Heart left ventricle (tissue), 13 donors: ENCODE results near the gene MYL11.

Experiments used
- CTCF ChIP-seq, 12 donors: fragments of 200-600 bp; sonication (generic) in 4 of 12; IDR thresholded peaks; one replicate each; pipeline versions ENCODE4 v1.5.0 to v1.8.0; 2018 to 2022; ENCODE audit warnings: antibody characterized with exemption in 12 of 12, mild to moderate bottlenecking in 5 of 12
- POLR2A ChIP-seq, 2 donors: fragments of 450-650 bp; IDR thresholded peaks; one replicate each; pipeline ENCODE4 v1.6.1; 2017; ENCODE audit warnings: antibody characterized with exemption in 2 of 2, mild to moderate bottlenecking in 2 of 2, moderate library complexity in 2 of 2
- donor health status: ischemic (EF 13 %, LVEDD 7.1; RV severe dilation, severe dysfunction).
- donor health status: DM: no; HTN: yes; CAD: no.
- donor health status: DM: no; HTN: no; CAD: no.
- donor health status: ischemic (EF 25% LVEDD 6.9; RV normal size, moderate dysfunction).
- donor health status: ischemic (EF 25% LVEDD 5.7; RV mildly dilated, moderate dysfunction).
- donor health status: ischemic (EF 35%, LVEDD 5.7; RV mildly dilated, moderate dysfunction).
- donor health status: nonischemic (EF 11% LVEDD 7.7; RV severe dilation, severe dysfunction).
- donor health status: DM: yes; HTN: yes; CAD: no.
- donor health status: PGD.
- donor health status: ischemic (EF 29% LVEDD 5.4; RV normal size, mild dysfunction).
- donor health status: nonischemic (EF 23%, LVEDD 6.1; RV moderate dilation, normal function).

GRCh38 chr16:30357085-30357714, 17.4 kb upstream of the MYL11 start:
- no peak for TF ChIP-seq CTCF (IDR thresholded peaks at IDR 0.05)
- no peak for TF ChIP-seq POLR2A (IDR thresholded peaks at IDR 0.05)
